SK-MEL-5 (cell line): Measurements from ENCODE around the gene STRIP1. TPM values are rescaled to one million over a fixed set of nuclear protein-coding genes. Genes with fewer than 3 reads are reported as not detected.

Experiments used
- DNase-seq: peaks from one replicate; pipeline ENCODE4 v3.0.0-alpha.2; 2016; ENCODE audit warnings: low read depth, low spot score
- in situ Hi-C: cut with HindIII; loops from 2 replicates; pipeline ENCODE4 v1.10.0; 2016; ENCODE audit warnings: low sequenced_read_pairs, high pct_unique_total_duplicates, low pct_unique_long_range_greater_than_20kb
- total RNA-seq: library from RNA; depleted of rRNA; stranded (reverse); fragments of >200 nt; shearing (Covaris generic); gene quantifications from 2 replicates; pipeline ENCODE4 v1.2.3, GENCODE V29; 2014

STRIP1 gene
- total RNA-seq, 1 experiment from 2014 or later: 35.5 TPM

GRCh38 chr1:110083061-110083865, 48.8 kb downstream of the STRIP1 start:
- no peak for DNase-seq
- in situ Hi-C loops: no loop called here

GRCh38 chr1:110083866-110084226, 49.4 kb downstream of the STRIP1 start:
- DNase-seq: no peak
- in situ Hi-C loops: no loop called here

- in situ Hi-C loops: no loop called here
- DNase-seq: no peak
These were observed 50.0 kb downstream of the STRIP1 start for GRCh38 chr1:110084227-110085078.

GRCh38 chr1:110085671-110086070, 51.2 kb downstream of the STRIP1 start:
- no peak for DNase-seq
- in situ Hi-C loops: no loop called here

GRCh38 chr1:110086961-110087360, 52.5 kb downstream of the STRIP1 start:
- in situ Hi-C loops: no loop called here
- no peak for DNase-seq

- DNase-seq: peak; percentile 71
- in situ Hi-C loops: no loop called here
These were observed 53.7 kb downstream of the STRIP1 start for GRCh38 chr1:110087812-110088738.

- no peak for DNase-seq
- in situ Hi-C loops: no loop called here
These were observed 54.4 kb downstream of the STRIP1 start for GRCh38 chr1:110088739-110089316.

GRCh38 chr1:110089561-110090275, 55.3 kb downstream of the STRIP1 start:
- no peak for DNase-seq
- in situ Hi-C loops: no loop called here

GRCh38 chr1:110091381-110091780, 57.0 kb downstream of the STRIP1 start:
- in situ Hi-C loops: no loop called here
- DNase-seq: no peak

- in situ Hi-C loops: no loop called here
- DNase-seq: no peak
These were observed 57.4 kb downstream of the STRIP1 start for GRCh38 chr1:110091791-110092190.

GRCh38 chr1:110092991-110093390, 58.6 kb downstream of the STRIP1 start:
- DNase-seq: no peak
- in situ Hi-C loops: no loop called here

- in situ Hi-C loops: no loop called here
- DNase-seq: no peak
These were observed 60.7 kb downstream of the STRIP1 start for GRCh38 chr1:110094931-110095654.

GRCh38 chr1:110097507-110098221, 63.2 kb downstream of the STRIP1 start:
- in situ Hi-C loops: no loop called here
- no peak for DNase-seq

GRCh38 chr1:110098222-110099026, 64.0 kb downstream of the STRIP1 start:
- no peak for DNase-seq
- in situ Hi-C loops: no loop called here

GRCh38 chr1:110100335-110100734, 65.9 kb downstream of the STRIP1 start:
- in situ Hi-C loops: no loop called here
- DNase-seq: no peak
